HCT116 (cell line): ENCODE measurements around the gene GLRX.

ENCODE experiments used
- CTCF ChIP-seq, 3 experiments: fragments of 200-600 bp in 1 of 3; sonication (generic) in 1 of 3; IDR thresholded peaks in 2 of 3; conservative IDR thresholded peaks in 1 of 3; 2 replicates each; pipeline ENCODE4 v1.5.1; 2012 to 2017; ENCODE audit warnings: low read depth in 2 of 3, low read length in 2 of 3, antibody characterized with exemption in 1 of 3, borderline replicate concordance in 1 of 3, control low read depth in 1 of 3, mild to moderate bottlenecking in 1 of 3, mixed read lengths in 1 of 3, mixed run types in 1 of 3, moderate library complexity in 1 of 3; ENCODE audit not compliant: insufficient read depth in 1 of 3
- MAX ChIP-seq: IDR thresholded peaks from 2 replicates; pipeline ENCODE4 v1.6.1; 2012
- SP1 ChIP-seq: IDR thresholded peaks from 2 replicates; pipeline ENCODE4 v1.6.1; 2012; ENCODE audit warnings: low read depth

GRCh38 chr5:95847261-95847592 is 24.7 kb upstream of the GLRX start:
- TF ChIP-seq SP1, result no peak
- TF ChIP-seq CTCF (IDR thresholded peaks at IDR 0.05 in 2 of 3, conservative IDR thresholded peaks at IDR 0.05 in 1 of 3; ENCODE audit: borderline replicate concordance in 1 of 3, insufficient read depth in 1 of 3, low read depth in 2 of 3, low read length in 2 of 3), result no peak
- no peak for TF ChIP-seq MAX
